ENCODE data around the gene GPR161.

The GPR161 gene

DNA sequence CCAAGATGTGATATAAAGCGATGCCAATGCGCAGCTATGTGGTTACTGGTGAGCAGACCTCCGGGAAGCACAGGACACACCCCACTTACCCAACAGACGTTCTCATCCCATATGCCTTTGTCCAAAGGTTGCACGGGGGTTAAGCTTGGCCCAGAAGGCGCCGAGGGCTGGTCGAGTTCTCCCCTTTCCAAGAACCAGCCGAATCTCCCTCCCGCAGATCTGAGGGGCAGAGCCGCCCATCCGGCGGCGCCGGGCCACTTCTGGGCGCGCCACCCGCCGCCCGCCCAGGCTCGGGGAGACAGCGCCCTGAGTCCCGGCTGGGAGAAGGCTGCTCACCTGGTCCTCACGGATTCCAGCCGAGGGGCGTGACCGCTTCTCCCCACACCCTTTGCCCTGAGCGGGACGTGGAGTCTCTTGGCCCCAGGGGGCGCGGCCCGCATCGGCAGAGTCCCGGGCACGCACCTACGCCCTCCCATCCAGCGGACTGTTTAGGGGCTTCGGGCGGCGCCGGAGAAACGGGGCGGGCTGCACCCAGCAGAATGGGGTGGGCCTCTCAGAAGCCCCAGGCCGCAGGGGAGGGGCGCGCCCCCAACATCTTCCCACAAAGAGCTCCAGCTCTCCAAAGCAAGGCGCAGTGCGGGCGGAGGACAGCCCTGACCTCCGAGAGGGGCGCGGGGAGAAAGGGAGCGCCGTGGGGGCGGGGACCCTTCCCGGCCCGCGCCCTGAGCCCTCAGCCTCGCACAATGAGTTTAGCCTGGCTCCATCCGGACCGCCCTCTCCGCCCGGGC is 615 bp downstream of the GPR161 start:
- H3K27ac Mint-ChIP-seq, result peak overlapping the region; percentile 64

DNA sequence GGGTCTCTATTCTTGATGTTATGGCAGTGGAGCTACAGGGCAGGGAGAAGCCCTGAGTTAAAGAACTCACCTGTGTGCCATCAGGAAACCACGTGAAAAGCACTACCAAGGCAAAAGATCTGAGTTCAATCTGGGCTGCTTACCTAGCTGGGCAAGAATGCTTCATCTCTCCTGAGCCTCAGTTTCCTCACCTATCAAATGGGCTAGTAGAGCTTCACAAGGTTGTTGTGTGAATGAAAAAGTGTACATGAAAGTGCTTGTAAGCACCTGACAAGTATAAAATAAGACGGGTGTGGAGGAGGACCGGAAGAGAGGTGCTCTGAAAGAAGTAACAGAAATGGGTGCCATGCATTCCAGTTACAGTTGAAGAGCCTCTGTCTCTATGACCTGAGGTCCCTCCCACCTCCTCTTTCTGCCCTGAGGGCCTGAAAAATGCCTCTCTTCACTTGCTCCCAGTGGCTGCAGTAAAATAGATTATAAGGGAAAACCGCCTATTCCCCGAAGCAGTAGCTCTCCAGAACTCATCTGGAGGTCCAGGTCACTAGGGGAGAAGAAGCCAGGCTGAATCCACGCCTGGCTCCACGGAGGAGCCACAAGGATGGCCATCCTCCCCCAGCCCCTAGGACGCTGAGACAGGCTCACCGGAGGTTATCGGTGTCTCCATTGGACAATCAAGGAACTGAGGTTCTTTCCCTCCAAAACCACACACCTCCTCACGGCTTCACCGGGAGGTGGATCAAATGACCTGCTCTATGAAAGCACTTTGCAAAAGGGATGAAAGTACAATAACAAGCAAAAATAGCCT is 1.4 kb downstream of the GPR161 start:
- Mint-ChIP-seq H3K9me3 (no peaks in the 10 kb centered on the region), H3K27me3 (peaks cover 59% of the 10 kb centered on the region), H3K36me3 (ENCODE audit: low read depth) (no peaks in the 10 kb centered on the region)

More for the DNA sequence above, 615 bp downstream of the GPR161 start:
- peaks cover 39% of the 10 kb centered on the region for H3K4me1 Mint-ChIP-seq (ENCODE audit: low read depth)
- no peaks in the 10 kb centered on the region for H3K36me3 Mint-ChIP-seq (ENCODE audit: low read depth)
- H3K4me3 Mint-ChIP-seq, result peak overlapping the region; percentile 82
- peaks cover 53% of the 10 kb centered on the region for H3K27me3 Mint-ChIP-seq
- no peaks in the 10 kb centered on the region for H3K9me3 Mint-ChIP-seq

GRCh38 chr1:168134642-168135041 is 2.1 kb downstream of the GPR161 start:
- no peaks in the 10 kb centered on the region for H3K36me3 Mint-ChIP-seq (ENCODE audit: low read depth)
- no peak overlapping the region for H3K27ac Mint-ChIP-seq
- H3K9me3 Mint-ChIP-seq, result no peaks in the 10 kb centered on the region
- peaks cover 31% of the 10 kb centered on the region for H3K4me1 Mint-ChIP-seq (ENCODE audit: low read depth)
- H3K27me3 Mint-ChIP-seq, result peaks cover 63% of the 10 kb centered on the region
- H3K4me3 Mint-ChIP-seq, result no peak overlapping the region

More for the DNA sequence above, 1.4 kb downstream of the GPR161 start:
- peaks cover 38% of the 10 kb centered on the region for H3K4me1 Mint-ChIP-seq (ENCODE audit: low read depth)
- H3K27ac Mint-ChIP-seq, result peak overlapping the region; percentile 64
- H3K4me3 Mint-ChIP-seq, result peak overlapping the region; percentile 82

DNA sequence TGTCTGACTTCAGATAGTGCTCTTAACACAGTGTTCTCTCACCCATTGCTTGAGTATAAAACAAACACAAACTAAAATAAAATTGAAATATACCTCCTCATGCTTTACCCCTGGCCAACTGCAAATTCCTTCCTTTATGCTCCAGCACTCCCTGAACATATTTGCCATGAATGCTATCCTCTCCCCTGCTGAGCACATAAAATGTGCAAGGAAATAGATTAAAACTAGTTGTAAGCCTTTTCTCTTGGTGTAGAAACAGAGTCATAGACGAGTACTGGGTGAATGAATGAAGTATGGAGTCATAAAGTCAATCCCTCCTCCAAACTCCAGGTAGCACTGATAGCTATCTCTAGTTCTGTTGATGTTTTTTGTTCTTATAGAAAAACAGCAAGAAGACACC is 2.6 kb downstream of the GPR161 start:
- Mint-ChIP-seq H3K27me3 (peaks cover 65% of the 10 kb centered on the region), H3K4me3 (no peak overlapping the region), H3K4me1 (ENCODE audit: low read depth) (peaks cover 26% of the 10 kb centered on the region), H3K27ac (no peak overlapping the region), H3K36me3 (ENCODE audit: low read depth) (no peaks in the 10 kb centered on the region), H3K9me3 (no peaks in the 10 kb centered on the region)

DNA sequence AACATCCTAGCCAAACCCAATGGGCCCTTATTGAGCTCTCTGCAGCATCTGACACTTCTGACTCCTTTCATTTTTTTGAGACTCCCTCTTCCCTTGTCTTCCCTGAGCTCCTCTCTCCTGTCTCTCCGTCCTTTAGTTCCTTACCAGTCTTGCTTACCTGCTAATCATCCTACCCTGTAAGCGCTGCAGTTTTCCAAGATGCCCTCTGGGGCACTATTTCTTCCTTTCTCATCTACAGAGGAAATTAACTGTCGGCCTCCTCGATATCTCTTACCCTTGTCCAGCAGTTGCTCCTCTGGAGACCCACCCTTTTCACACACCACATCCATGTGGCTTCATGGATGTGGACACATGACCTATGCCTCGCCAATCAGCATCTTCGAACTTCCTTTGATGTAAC is 6.8 kb downstream of the GPR161 start:
- H3K27ac Mint-ChIP-seq, result no peak overlapping the region
- no peaks in the 10 kb centered on the region for H3K4me1 Mint-ChIP-seq (ENCODE audit: low read depth)
- peaks cover 51% of the 10 kb centered on the region for H3K27me3 Mint-ChIP-seq

DNA sequence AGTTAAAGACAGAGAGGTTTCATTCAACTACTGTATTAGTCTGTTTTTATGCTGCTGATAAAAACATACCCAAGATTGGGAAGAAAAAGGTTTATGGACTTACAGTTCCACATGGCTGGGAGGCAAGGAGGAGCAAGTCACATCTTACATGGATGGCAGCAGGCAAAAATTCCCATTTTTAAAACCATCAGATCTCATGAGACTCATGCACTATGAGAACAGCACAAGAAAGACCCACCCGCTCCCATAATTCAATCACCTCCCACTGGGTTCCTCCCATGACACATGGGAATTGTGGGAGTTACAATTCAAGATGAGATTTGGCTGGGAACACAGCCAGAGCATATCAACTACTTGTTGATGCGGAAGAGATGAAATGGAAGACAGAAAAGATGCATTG is 9.2 kb downstream of the GPR161 start:
- Mint-ChIP-seq H3K27ac (no peak overlapping the region), H3K27me3 (peaks cover 39% of the 10 kb centered on the region), H3K9me3 (peaks cover 4% of the 10 kb centered on the region)

More for the DNA sequence above, 6.8 kb downstream of the GPR161 start:
- Mint-ChIP-seq H3K4me3 (no peak overlapping the region), H3K9me3 (peaks cover 4% of the 10 kb centered on the region), H3K36me3 (ENCODE audit: low read depth) (no peaks in the 10 kb centered on the region)

DNA sequence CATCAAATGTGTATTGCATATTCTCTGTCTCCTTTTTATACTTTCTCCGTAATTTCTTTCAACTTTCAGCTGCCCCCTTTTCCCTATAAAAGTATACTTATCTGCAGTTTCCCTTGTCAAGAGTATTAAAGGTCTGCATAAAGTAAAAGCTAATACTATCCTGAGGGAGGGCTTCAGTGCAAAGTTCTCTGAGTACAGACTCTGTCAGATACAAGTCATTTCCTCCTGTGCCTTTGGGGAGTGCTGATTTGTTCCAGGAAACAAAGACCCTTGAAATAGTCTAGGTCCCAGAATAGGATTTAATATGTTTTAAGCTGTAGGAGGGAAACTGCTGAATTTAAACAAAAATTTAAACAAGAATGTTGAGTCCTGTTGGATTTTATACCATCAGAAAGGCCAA is 11.7 kb downstream of the GPR161 start:
- peaks cover 29% of the 10 kb centered on the region for H3K27me3 Mint-ChIP-seq

More for the DNA sequence above, 9.2 kb downstream of the GPR161 start:
- no peaks in the 10 kb centered on the region for H3K36me3 Mint-ChIP-seq (ENCODE audit: low read depth)
- H3K4me1 Mint-ChIP-seq (ENCODE audit: low read depth), result no peaks in the 10 kb centered on the region
- H3K4me3 Mint-ChIP-seq, result no peak overlapping the region

DNA sequence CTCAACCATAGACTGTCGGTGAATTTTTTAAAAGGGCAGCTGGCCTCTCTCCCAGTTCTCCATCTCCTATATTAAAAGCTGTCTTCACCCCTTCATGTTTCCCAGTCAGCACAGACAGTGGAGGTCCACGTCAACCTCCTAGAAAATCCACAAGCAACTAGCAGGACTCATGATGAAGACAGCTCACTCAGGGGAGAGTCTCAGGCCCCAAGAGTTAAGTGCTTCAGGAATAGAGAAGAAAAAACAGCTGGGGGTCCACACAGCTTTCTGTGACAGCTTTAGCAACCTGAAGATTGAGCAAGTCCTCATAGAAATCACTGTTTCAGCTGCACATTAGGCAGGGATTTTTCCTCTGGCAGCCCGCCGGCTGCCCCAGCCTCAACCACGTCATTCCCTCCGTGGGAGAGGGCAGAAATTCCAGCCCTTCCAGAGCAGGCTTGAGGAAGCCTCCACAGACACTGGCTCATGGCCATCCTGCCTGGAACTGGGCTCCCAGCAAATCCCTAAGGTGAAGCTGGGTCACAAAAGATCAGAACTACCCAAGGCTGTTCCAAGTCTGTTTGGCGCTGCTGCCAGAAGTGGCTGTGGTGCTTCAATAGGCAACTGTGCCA is 15.2 kb downstream of the GPR161 start:
- Mint-ChIP-seq H3K4me3 (no peak overlapping the region), H3K9me3 (no peaks in the 10 kb centered on the region), H3K27ac (no peak overlapping the region), H3K27me3 (peaks cover 23% of the 10 kb centered on the region), H3K36me3 (ENCODE audit: low read depth) (peaks cover 3% of the 10 kb centered on the region), H3K4me1 (ENCODE audit: low read depth) (no peaks in the 10 kb centered on the region)

More for the DNA sequence above, 11.7 kb downstream of the GPR161 start:
- Mint-ChIP-seq H3K4me3 (no peak overlapping the region), H3K4me1 (ENCODE audit: low read depth) (no peaks in the 10 kb centered on the region), H3K27ac (no peak overlapping the region), H3K36me3 (ENCODE audit: low read depth) (no peaks in the 10 kb centered on the region), H3K9me3 (peaks cover 4% of the 10 kb centered on the region)

DNA sequence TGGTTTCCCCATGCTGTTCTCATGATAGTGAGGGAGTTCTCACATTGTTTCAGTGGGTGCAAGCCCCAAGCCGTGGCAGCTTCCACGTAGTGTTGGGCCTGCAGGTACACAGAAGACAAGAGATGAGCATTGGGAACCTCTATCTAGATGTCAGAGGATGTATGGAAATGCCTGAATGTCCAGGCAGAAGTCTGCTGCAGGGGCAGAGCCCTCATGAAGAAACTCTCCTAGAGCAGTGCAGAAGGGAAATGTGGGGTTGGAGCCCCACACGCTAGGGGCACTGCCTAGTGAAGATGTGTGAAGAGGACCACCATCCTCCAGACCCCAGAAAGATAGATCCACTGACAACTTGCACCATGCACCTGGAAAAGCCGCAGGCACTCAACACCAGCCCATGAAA is 17.0 kb downstream of the GPR161 start:
- Mint-ChIP-seq H3K4me3 (no peak overlapping the region), H3K4me1 (ENCODE audit: low read depth) (no peaks in the 10 kb centered on the region), H3K9me3 (no peaks in the 10 kb centered on the region), H3K36me3 (ENCODE audit: low read depth) (peaks cover 3% of the 10 kb centered on the region), H3K27ac (no peak overlapping the region), H3K27me3 (peaks cover 22% of the 10 kb centered on the region)

DNA sequence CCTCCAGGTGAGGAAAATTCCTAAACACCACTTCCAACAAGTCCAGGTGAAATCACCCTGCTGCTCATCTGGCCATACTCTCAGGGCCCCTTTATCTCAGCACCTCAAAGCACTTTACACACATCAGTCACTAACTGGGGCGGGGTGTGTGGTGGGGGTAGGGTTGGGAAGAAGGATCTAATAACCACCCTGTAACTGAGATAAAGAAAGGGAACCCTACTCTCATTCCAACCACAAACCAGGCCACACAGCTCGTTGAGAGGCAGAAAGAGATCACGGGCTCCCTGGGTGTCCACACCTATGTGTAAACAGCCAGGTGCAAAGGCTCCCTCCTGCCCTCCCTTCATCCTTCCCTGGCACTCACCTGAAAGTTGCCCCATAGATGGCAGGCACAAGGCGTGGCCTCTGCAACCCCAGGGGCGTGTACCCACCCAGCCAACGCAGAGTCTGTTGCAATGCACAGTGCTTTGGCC is 20.4 kb downstream of the GPR161 start:
- H3K27me3 Mint-ChIP-seq, result peaks cover 6% of the 10 kb centered on the region
- H3K4me3 Mint-ChIP-seq, result no peak overlapping the region
- peaks cover 10% of the 10 kb centered on the region for H3K4me1 Mint-ChIP-seq (ENCODE audit: low read depth)
- no peaks in the 10 kb centered on the region for H3K9me3 Mint-ChIP-seq
- H3K27ac Mint-ChIP-seq, result no peak overlapping the region
- H3K36me3 Mint-ChIP-seq (ENCODE audit: low read depth), result peaks cover 3% of the 10 kb centered on the region

GRCh38 chr1:168114845-168115244 is 21.9 kb downstream of the GPR161 start:
- H3K27me3 Mint-ChIP-seq, result peaks cover 6% of the 10 kb centered on the region
- no peak overlapping the region for H3K27ac Mint-ChIP-seq
- H3K4me1 Mint-ChIP-seq (ENCODE audit: low read depth), result peaks cover 10% of the 10 kb centered on the region
- no peaks in the 10 kb centered on the region for H3K9me3 Mint-ChIP-seq
- H3K4me3 Mint-ChIP-seq, result no peak overlapping the region
- H3K36me3 Mint-ChIP-seq (ENCODE audit: low read depth), result peaks cover 3% of the 10 kb centered on the region

- Mint-ChIP-seq H3K36me3 (ENCODE audit: low read depth) (no peaks in the 10 kb centered on the region), H3K9me3 (no peaks in the 10 kb centered on the region), H3K27me3 (peaks cover 1% of the 10 kb centered on the region), H3K27ac (no peak overlapping the region), H3K4me3 (no peak overlapping the region), H3K4me1 (ENCODE audit: low read depth) (peaks cover 10% of the 10 kb centered on the region)
These were observed 23.9 kb downstream of the GPR161 start for GRCh38 chr1:168112673-168113305.

DNA sequence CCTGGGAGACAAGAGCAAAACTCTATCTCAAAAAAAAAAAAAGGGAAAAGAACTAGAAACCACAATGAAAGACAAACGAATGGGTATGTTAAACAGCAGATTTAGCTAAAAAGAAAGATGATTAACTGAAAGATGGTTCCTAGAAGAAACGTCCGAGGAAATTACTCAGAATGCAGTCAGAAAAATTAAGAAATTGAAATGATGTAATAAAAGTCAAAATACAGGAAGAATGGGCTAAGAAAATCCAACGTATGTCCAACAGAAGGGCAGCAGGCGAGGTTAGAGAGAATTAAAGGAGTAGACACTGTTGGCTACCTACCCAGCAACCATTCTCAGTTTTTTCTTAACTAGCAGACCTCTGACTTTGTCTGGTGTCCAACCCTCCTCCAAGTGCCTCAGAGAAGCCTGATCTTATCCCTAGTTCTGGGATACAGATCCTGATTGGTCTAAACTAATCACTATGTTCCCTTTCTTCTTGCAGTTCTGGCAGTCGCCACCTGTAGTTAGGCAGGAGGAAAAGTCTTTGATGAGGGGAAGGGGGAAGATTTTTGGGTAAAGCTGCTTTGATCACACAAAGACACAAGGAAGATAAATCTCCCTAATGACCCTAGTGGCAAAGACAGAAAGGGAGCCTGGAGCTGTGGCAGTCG is 25.7 kb downstream of the GPR161 start:
- no peaks in the 10 kb centered on the region for H3K27me3 Mint-ChIP-seq
- H3K36me3 Mint-ChIP-seq (ENCODE audit: low read depth), result no peaks in the 10 kb centered on the region
- peaks cover 10% of the 10 kb centered on the region for H3K4me1 Mint-ChIP-seq (ENCODE audit: low read depth)
- no peaks in the 10 kb centered on the region for H3K9me3 Mint-ChIP-seq
- H3K4me3 Mint-ChIP-seq, result no peak overlapping the region
- no peak overlapping the region for H3K27ac Mint-ChIP-seq

DNA sequence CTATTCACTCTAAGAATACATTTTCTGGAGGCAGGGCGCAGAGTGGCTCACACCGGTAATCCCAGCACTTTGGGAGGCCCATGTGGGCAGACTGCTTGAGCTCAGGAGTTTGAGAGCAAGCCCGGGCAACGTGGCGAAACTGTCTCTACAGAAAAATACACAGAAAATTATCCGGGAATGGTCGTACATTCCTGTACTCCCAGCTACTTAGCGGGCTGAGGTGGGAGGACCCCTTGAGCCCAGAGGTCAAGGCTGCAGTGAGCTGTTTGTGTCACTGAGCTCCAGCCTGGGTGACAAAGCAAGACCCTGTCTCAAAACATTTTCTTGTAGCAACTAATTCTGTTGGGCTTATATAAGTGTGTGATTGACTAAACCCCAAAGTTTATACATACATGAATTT is 30.5 kb downstream of the GPR161 start:
- Mint-ChIP-seq H3K27me3 (no peaks in the 10 kb centered on the region), H3K9me3 (no peaks in the 10 kb centered on the region), H3K4me1 (ENCODE audit: low read depth) (no peaks in the 10 kb centered on the region), H3K4me3 (no peak overlapping the region), H3K36me3 (ENCODE audit: low read depth) (no peaks in the 10 kb centered on the region), H3K27ac (no peak overlapping the region)
